NT2/D1 (cell line): Measurements from ENCODE around the gene DHCR24.

Experiments used
- DNase-seq: peaks from one replicate; pipeline ENCODE4 v3.0.0-alpha.2; 2011; ENCODE audit warnings: low read depth, low spot score
- H3K27me3 ChIP-seq: 2 replicates; pipeline ENCODE4 v1.6.0; 2011; ENCODE audit warnings: mild to moderate bottlenecking; ENCODE audit not compliant: insufficient read length, insufficient read depth
- H3K36me3 ChIP-seq: 2 replicates; pipeline ENCODE4 v1.6.1; 2011; ENCODE audit warnings: mild to moderate bottlenecking, low read length, mixed read lengths; ENCODE audit not compliant: insufficient read depth, insufficient read length
- H3K4me1 ChIP-seq: 2 replicates; pipeline ENCODE4 v1.5.1; 2011; ENCODE audit not compliant: insufficient read depth, insufficient read length
- H3K4me3 ChIP-seq: 2 replicates; pipeline ENCODE4 v1.5.1; 2011; ENCODE audit warnings: low read depth; ENCODE audit not compliant: insufficient read length
- H3K9ac ChIP-seq: 2 replicates; pipeline ENCODE4 v1.6.0; 2011; ENCODE audit warnings: low read depth; ENCODE audit not compliant: insufficient read length
- H3K9me3 ChIP-seq: 2 replicates; pipeline ENCODE4 v1.5.1; 2011; ENCODE audit warnings: mild to moderate bottlenecking, low read length; ENCODE audit not compliant: insufficient read depth
- SUZ12 ChIP-seq: IDR thresholded peaks from 2 replicates; pipeline ENCODE4 v1.6.1; 2011; ENCODE audit not compliant: insufficient read length, insufficient read depth; ENCODE audit errors: extremely low read depth
- YY1 ChIP-seq: IDR thresholded peaks from 2 replicates; pipeline ENCODE4 v1.6.1; 2011; ENCODE audit not compliant: insufficient read length, insufficient read depth
- ZNF274 ChIP-seq: IDR thresholded peaks from 2 replicates; pipeline ENCODE4 v1.6.1; 2011; ENCODE audit warnings: mild to moderate bottlenecking, low read depth, low read length

Gene DHCR24

DNA sequence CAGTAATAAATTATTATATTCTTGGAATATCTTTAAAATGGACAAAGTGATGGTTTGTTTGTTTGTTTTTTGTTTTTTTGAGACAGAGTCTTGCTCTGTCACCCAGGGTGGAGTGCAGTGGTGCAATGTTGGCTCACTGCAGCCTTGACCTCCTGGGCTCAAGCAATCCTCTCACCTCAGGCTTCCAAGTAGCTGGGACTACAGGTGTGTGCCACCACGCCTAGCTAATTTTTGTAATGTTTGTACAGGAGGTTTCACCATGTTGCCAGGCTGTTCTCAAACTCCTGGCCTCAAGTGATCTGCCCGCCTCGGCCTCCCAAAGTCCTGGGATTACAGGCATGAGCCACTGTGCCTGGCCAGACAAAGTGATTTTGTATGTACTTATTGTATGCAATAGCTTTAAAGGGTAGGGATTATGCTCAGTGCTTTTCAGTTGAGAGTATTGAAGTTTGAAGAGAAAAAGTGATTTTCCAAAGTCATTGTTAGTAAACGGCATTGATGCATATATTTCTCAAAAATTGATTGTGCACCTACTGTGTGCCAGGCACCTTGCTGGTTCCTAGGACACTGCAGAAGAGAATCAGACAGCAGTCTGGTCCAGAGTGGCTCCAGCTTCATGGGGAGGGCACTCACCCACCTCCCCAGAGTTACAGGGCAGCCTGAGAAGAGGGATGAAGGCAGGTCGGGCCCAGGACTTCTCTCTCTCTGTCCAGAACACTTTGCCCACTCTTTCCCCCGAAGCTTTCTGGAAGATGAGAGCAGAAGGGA, 51.7 kb downstream of the DHCR24 start:
- H3K4me1 ChIP-seq, result no peaks in the 10 kb centered on the region
- no peak overlapping the region for H3K9ac ChIP-seq
- H3K36me3 ChIP-seq, result no peaks in the 10 kb centered on the region
- H3K27me3 ChIP-seq, result peaks cover 4% of the 10 kb centered on the region
- no peak overlapping the region for H3K4me3 ChIP-seq
- TF ChIP-seq ZNF274 (no peak), YY1 (no peak), SUZ12 (no peak)
- no peaks in the 10 kb centered on the region for H3K9me3 ChIP-seq
- no peak for DNase-seq

DNA sequence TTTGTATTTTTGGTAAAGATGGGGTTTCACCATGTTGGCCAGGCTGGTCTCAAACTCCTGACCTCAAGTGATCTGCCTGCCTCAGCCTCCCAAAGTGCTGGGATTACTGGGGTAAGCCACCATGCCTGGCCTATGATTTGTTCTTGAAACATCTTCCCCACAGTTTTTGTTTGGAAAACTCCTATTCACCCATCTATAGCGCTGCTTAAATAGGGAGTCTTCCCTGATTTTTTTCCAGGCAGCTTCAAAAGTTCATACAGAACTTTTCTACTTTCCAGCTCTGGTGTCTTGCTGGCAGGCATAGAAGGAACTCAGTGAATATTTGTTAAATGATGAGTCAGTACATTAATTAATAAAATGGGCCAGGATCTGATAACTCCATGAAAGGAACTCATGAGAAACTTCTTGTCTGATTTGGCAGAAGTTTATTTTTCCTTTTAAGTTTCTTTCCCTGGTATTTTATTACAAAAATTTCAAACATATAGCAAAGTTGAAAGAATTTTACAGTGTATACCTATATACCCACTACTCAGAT, 52.9 kb downstream of the DHCR24 start:
- Histone ChIP-seq H3K4me3 (no peak overlapping the region), H3K4me1 (no peaks in the 10 kb centered on the region), H3K9me3 (no peaks in the 10 kb centered on the region), H3K27me3 (peaks cover 4% of the 10 kb centered on the region), H3K36me3 (no peaks in the 10 kb centered on the region), H3K9ac (no peak overlapping the region)
- no peak for TF ChIP-seq YY1
- no peak for TF ChIP-seq ZNF274
- no peak for DNase-seq

DNA sequence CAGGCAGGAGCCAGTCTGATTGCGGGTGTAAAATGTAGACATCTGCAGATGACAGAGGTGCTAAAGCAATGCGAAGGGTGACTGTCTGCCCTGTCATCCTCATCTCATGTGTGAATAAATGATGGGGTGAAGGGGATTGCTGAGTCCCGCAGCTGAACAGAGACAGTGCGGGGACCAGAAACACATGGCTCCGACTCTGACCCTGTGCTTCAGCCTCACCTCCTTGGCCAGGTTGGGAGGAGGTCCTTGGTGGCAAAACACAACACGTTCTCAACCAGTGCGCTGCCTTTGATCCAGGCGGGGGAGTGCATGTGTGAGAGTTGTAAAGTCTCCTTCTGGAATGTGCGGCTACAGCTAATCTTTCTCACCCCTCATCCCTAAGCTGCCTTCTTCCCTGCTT, 53.9 kb downstream of the DHCR24 start:
- Histone ChIP-seq H3K4me1 (no peaks in the 10 kb centered on the region), H3K9ac (no peak overlapping the region), H3K4me3 (no peak overlapping the region), H3K27me3 (peaks cover 4% of the 10 kb centered on the region), H3K36me3 (no peaks in the 10 kb centered on the region), H3K9me3 (peaks cover 8% of the 10 kb centered on the region)
- no peak for TF ChIP-seq ZNF274
- no peak for TF ChIP-seq YY1
- TF ChIP-seq SUZ12, result no peak
- no peak for DNase-seq

DNA sequence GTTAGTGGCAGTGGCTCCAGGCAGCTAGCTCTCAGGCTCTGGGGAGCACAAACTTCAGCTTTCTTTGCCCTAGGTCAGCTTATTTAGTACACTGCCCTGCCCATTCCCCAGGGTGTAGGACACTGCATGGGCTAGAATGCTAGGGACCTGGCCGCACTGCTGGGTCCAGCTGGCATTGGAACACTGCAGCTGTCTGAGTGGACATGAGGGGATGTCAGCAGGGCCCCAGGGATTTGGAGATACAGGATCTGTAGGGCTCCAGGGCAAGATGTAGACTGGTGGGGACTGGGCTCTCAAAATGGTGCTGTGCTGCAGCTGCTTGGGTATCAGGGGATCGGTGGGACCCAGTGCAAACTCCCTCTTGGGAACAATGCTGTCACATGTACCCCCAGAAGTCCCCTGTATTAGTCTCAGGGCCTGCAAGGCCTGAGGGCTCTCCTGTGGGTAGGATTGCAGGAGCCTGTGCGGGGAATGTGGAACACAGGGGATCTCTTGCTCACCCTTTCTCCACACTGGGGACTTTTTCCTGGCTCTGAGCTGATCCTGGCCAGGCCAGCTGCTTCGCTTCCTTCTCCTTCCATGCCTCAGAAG, 60.7 kb downstream of the DHCR24 start:
- Histone ChIP-seq H3K9ac (no peak overlapping the region), H3K4me1 (no peaks in the 10 kb centered on the region)

DNA sequence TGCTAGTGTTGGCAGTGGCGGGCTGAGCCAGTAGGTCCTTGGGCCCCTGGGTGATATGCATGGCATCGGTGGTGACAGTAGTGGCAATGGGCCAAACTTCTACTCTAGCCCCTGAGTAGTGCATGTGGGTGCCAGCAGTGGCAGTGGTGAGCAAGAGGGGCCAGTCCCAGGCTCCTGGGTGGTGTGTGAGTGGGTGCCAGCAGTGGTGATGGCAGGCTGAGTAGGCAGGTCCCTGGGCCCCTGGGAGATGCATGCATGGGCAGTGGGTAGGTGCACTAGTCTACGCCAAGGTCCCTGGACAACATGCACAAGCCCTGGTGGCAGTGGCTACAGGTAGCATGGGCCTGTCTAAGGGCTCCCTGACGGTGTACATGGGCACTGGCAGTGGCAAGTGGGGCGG, 61.3 kb downstream of the DHCR24 start:
- Histone ChIP-seq H3K9me3 (peaks cover 33% of the 10 kb centered on the region), H3K36me3 (no peaks in the 10 kb centered on the region), H3K9ac (no peak overlapping the region), H3K4me3 (no peak overlapping the region), H3K4me1 (no peaks in the 10 kb centered on the region), H3K27me3 (no peaks in the 10 kb centered on the region)
- no peak for DNase-seq
- TF ChIP-seq YY1, result no peak

More for the DNA sequence above, 60.7 kb downstream of the DHCR24 start:
- no peaks in the 10 kb centered on the region for H3K27me3 ChIP-seq
- no peak overlapping the region for H3K4me3 ChIP-seq
- DNase-seq, result no peak
- TF ChIP-seq YY1 (no peak), ZNF274 (no peak)
- H3K9me3 ChIP-seq, result peaks cover 33% of the 10 kb centered on the region
- no peaks in the 10 kb centered on the region for H3K36me3 ChIP-seq

DNA sequence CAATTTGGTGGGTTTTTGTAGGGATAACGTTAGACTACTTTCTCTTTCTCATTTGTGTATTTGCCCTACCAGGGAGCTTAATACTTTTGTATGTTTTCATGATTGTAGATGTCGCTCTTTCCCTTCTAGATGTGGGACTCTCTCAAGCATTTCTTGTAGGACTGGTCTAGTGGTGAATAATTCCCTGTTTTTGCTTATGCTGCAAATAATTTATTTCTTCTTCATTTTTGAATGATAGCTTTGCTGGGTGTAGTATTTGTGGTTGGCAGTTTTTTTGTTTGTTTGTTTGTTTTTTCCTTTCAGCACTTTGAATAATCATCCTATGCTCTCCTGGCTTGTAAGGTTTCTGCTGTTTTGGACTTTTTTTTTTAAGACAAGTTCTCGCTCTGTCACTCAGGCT, 63.3 kb downstream of the DHCR24 start:
- no peaks in the 10 kb centered on the region for H3K27me3 ChIP-seq

DNA sequence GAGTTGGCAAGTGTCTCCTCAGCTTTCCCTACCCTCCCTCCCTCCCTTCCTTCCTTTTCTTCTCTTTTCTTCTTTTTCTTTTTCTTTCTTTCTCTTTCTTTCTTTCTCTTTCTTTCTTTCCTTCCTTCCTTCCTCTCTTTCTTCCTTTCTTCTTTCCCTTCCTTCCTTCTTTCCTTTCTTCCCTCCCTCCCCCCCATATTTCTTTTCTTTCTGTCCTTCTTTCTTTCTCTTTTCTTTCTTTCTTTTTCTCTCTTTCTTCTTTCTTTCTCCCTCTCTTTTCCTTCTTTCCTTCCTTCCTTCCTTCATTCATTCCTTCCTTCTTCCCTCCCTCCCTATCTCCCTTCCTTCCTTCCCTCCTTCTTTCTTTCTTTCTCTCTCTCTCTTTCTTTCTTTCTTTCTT, 67.3 kb downstream of the DHCR24 start:
- H3K27me3 ChIP-seq, result peaks cover 7% of the 10 kb centered on the region
- H3K36me3 ChIP-seq, result no peaks in the 10 kb centered on the region
- H3K4me3 ChIP-seq, result no peak overlapping the region
- no peak overlapping the region for H3K9ac ChIP-seq
- TF ChIP-seq YY1, result no peak
- no peak for TF ChIP-seq ZNF274
- no peak for TF ChIP-seq SUZ12
- no peak for DNase-seq
- peaks cover 5% of the 10 kb centered on the region for H3K4me1 ChIP-seq
- H3K9me3 ChIP-seq, result peaks cover 13% of the 10 kb centered on the region

More for the DNA sequence above, 63.3 kb downstream of the DHCR24 start:
- peaks cover 31% of the 10 kb centered on the region for H3K9me3 ChIP-seq
- H3K4me1 ChIP-seq, result peaks cover 5% of the 10 kb centered on the region
- H3K36me3 ChIP-seq, result no peaks in the 10 kb centered on the region
- no peak for DNase-seq
- H3K4me3 ChIP-seq, result no peak overlapping the region
- no peak overlapping the region for H3K9ac ChIP-seq
- TF ChIP-seq YY1, result no peak
- TF ChIP-seq SUZ12, result no peak
- no peak for TF ChIP-seq ZNF274
